Measurements from ENCODE around the gene MSI1.

Gene MSI1

DNA sequence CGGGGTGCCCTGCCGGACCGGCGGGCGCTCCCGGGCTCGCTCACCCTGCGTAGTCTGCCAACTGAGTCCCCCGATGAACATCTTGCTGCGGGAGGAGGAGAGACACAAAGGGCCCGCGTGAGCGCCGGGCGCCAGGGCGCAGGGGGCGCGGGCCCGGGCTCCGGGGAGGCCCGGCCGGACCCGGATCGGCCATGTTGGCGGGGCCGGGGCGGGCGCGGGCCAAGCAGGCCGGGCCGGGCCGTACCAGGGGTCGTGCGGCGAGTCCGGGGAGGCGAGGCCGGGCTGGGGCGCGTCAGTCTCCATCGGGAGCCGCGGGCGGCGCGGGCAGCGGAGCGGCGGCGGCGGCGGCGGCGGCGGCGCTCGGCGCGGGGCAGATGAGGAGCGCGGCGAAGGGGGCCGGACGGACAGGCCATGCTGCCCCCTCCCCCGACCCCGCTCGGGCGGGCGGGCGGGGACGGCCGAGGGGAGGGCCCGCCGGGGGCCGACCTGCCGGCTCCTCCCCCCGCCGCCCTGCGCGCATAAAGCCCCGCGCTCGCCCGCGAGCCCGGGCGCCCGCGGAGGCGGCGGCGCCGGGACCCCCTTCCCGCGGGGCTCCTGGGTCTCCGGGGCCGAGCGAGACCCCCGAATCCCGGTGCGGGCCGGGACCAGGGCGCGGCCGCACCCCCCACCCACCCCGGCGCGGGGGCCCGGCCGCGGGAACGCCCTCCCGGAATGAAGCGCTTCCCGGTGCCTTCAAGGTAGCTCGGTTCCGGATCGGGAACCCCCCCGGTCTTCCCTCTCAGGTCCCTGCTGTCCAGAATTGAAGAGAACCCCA lies at the start of gene MSI1:
Gene MSI1, minus strand, starts transcription at position 376 of the 814 bp plus-strand sequence. Its CDS starts 73 bp downstream, at position 303.
- DNase-seq (ENCODE audit: low read depth), result no peak

DNA sequence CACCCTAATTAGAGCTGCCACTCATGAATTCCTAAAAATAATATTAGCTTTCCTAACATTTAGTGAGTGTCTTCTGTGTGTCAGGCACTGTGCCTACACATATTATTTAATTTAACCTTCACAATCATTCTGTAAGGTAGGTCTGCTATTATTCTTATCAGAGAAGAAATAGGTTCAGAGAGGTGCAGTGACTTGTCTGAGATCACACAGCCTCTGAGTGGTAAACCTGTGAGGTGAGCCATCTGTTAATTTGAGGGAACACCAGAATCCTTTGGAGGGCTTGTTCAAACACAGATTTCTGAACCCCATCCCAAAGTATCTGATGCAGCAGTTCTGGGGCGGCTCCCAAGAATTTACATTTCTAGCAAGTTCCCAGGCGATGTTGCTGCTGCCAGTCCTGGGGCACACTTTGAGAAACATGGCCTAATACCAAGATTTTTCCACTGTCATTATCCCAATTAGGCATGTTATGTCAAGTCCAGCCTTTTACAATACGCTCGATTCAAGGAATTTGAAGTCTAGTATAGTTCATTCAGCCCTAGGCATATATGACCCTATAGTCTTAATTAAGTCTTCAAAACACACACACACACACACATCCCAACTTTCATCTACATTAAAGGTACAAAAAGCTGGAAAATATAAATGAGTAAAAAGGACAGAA lies 49.1 kb upstream of the MSI1 start:
- no peak for DNase-seq (ENCODE audit: low read depth)

DNA sequence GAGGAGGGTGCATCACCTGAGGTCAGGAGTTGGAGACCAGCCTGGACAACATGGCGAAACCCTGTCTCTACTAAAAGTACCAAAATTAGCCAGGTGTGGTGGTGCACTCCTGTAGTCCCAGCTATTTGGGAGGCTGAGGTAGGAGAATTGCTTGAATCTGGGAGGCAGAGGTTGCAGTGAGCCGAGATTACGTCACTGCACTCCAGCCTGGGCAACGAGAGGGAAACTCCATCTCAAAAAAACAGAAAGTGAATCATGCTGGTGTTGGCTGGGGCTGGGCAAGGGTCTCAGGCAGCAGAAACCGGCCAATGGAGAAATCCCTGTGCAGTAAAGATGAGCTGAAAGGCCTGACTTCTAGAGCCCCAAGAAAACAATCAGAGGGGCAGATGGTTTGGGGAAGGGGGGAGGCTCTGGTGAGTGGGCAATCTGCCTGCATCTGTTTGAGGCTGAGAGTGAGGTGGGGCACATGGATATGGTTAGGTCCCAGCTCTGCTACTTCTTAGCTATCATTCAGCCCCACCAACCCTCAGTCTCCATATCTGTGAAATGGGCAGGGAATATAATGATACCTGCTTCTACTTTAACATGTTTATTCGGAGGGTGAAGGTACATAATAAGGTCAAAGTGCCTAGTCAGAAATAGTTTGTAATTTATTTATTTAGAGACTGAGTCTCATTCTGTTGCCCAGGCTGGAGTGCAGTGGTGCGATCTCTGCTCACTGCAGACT lies 47.7 kb upstream of the MSI1 start:
- no peak for DNase-seq (ENCODE audit: low read depth)

- no peak for DNase-seq (ENCODE audit: low read depth)
Observed at GRCh38 chr12:120413901-120414695, 45.1 kb upstream of the MSI1 start.

DNA sequence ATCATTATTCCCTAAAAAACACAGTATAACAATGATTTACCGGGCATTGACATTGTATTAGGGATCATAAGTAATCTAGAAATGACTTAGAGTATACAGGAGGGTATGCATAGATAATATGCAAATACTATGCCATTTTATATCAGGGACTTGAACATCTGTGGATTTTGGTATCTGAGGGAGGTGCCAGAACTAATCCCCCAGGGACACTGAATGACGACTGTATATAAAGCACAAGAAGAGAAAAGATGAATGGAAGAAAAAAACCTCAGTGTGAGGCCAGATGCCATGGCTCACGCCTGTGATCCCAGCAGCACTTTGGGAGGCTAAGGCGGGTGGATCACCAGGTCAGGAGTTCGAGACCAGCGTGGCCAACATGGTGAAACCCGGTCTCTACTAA lies 43.5 kb upstream of the MSI1 start:
- no peak for DNase-seq (ENCODE audit: low read depth)

GRCh38 chr12:120408771-120409170 lies 39.8 kb upstream of the MSI1 start:
- DNase-seq (ENCODE audit: low read depth), result no peak

- no peak for DNase-seq (ENCODE audit: low read depth)
Observed at GRCh38 chr12:120406553-120406952, 37.6 kb upstream of the MSI1 start.

- DNase-seq (ENCODE audit: low read depth), result no peak
Observed at GRCh38 chr12:120406069-120406468, 37.1 kb upstream of the MSI1 start.

DNA sequence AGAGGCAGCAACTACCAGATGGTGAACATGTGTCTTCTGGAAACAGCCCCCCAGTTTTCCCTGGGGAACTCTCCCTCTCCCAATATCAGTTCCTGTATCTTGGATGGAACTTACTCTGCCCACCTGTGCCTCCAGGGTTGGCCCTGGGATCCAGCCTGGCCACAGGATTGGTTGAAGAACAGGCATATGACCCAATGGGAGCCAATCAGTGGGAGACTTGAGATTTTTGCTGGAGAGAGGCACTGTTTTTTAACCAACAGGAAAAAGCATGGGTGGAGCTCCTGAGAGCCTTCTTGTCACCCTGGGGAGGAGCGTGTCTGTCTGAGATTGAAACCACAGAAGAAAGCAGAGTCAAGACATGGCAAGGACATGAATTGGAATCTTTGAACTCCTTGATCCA lies 35.3 kb upstream of the MSI1 start:
- DNase-seq (ENCODE audit: low read depth), result no peak

DNA sequence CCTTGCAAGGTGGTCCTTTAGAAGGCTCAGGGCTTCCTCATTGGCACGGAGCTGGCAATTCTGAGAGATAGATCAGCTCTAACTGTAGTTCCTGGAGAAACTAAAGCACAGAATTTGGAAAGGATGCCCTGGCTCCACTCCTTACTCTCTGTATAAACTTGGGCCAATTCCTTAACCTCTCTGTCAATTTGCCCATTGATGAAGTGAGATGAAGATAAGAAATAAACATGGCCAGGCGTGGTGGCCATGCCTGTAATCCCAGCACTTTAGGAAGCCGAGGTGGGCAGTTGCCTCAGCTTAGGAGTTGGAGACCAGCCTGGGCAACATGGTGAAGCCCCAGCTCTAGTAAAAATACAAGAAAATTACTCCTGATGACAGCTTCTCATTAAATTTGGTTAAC lies 34.9 kb upstream of the MSI1 start:
- no peak for DNase-seq (ENCODE audit: low read depth)

DNA sequence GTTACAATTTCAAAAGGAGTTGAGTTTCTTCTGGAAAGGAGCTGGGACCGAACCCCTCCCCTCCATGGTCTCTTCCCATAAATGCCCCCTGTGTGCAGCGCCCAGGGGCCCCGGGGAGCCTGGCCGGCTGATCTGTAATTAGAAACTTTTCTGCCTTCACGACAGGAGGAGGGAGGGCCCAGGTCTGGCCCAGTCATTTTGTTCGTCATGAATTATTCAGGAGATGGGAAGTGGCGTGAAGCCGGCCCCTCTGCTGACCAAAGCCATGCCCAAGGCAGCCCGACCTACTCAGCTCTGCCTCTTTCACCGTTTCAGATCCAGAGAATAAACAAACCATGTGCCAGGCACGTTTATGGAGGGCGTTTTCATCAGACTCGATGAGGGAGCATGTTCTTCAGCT lies 33.3 kb upstream of the MSI1 start:
- DNase-seq (ENCODE audit: low read depth), result no peak

DNA sequence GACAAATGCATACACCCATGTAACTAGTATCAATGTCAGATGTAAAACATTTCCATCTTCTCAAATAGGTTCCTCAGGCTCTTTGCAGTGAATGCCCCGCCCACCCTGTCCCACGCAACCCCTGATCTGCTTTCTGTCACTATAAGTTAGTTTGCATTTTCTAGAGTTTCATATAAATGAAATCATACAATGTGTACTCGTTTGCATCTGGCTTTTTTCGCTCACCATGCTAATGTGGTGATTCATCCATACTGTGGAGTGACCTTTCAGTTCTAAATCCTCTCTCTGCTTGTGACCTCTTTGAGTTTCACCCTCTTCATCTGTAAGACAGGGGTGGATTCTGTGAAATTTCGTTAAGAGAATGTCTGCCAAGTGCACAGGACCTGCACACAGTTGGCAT lies 30.6 kb upstream of the MSI1 start:
- DNase-seq (ENCODE audit: low read depth), result peak; percentile 2

- DNase-seq (ENCODE audit: low read depth), result no peak
Observed at GRCh38 chr12:120397824-120398540, 29.0 kb upstream of the MSI1 start.

DNA sequence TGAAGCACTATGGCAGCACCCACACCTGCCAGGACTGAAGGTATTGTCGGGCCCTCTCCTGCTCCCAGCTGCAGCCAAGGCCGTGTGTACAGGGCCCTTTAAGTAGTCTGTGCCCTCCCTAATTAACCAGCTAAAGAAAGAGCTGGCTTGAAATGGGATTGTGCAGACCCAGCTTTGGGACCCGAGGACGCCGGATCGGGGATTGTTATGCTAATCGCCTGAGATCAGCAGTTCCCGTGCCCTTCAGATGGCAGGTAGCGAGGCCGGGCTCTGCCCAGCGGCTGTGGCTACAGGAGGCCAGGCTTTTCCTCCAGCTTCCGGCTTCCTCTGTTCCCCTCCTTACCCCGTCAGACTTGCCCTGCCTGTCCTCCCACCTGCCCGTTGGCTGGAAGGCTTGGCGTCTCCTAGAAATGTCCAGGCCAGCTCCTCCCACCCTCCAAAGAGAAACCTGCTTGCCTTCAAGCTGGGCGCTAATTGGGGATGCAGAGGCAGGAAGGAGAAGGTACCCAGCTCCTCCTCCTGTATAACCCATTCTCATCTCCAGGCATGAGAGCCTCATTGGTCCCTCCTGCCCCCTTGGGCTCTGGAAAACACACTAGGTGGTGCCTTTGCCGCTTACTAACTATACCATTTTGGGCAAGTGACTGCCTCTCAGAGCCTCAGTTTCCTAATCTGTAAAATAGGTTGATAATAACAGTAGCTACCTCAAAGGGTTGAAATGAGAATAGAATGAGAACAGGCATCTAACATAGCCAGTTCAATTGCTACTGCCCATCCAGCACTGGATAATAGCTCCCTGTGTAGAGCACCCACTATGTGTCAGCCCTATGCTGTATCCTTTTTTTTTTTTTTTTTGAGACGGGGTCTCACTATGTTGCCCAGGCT lies 25.8 kb upstream of the MSI1 start:
- DNase-seq (ENCODE audit: low read depth), result no peak

GRCh38 chr12:120390540-120391120 lies 21.7 kb upstream of the MSI1 start:
- no peak for DNase-seq (ENCODE audit: low read depth)

- no peak for DNase-seq (ENCODE audit: low read depth)
Observed at GRCh38 chr12:120388691-120389481, 19.9 kb upstream of the MSI1 start.

DNA sequence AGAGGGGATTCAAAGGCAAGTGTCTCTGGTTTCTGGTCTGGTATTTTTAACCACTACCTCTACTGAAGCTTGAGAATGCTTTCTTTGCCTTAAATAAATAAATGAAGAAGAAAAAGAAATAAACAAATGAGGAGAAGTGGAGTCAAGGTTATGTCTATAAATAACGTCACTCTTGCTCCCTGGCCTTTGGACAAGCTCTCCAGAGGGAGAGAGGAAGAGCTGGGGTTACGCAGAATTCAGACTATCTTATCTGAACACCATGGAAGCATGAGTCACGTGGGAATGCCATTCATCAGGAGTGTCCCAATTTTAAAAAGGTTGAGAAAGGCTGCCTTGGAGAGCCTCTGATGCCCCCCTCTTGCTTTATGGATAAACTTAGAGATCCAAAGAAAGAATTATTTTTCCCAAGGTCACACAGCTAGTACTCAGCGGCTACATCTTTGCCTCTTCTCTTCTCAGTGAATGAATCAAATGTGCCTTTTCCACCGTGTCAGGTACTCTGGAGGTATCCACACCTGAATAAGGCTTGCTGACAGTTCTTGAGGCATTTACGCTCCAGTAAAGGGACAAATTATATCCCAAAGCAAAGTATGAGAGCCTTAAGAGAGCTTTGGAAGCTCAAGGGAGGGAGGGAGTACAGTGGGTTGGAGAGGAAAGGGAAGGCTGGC lies 12.9 kb upstream of the MSI1 start:
- DNase-seq (ENCODE audit: low read depth), result no peak

- no peak for DNase-seq (ENCODE audit: low read depth)
Observed at GRCh38 chr12:120378036-120378435, 9.1 kb upstream of the MSI1 start.

DNA sequence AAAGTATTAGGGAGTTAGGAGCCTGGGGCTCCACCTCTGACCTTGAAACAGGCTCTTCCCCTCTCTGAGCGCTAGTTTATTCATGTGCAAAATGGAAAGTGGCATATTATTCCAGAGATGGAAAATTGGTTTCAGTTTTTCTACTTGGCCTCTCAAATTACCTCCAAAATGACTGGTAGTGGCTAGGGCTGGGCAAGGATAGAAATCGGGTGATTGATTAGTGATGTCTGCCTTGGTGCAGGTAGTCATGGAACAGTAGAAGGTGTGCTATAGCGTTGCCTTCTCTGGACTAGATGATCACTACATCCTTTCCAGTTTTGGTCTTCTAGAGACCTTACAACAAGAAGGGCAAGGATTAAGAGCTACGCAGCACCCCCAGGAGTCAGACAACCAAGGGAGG lies 8.6 kb upstream of the MSI1 start:
- no peak for DNase-seq (ENCODE audit: low read depth)

All from activated T-cell treated with anti-CD3 and anti-CD28 coated beads for 48 hours (primary cell).